ENCODE measurements around the gene DTL.
"Not testable (repeated sequence)": the region's sequence is repeated elsewhere in the genome, so short reads cannot be mapped to it uniquely, and the experiment has no call there.

DTL gene, protein sequence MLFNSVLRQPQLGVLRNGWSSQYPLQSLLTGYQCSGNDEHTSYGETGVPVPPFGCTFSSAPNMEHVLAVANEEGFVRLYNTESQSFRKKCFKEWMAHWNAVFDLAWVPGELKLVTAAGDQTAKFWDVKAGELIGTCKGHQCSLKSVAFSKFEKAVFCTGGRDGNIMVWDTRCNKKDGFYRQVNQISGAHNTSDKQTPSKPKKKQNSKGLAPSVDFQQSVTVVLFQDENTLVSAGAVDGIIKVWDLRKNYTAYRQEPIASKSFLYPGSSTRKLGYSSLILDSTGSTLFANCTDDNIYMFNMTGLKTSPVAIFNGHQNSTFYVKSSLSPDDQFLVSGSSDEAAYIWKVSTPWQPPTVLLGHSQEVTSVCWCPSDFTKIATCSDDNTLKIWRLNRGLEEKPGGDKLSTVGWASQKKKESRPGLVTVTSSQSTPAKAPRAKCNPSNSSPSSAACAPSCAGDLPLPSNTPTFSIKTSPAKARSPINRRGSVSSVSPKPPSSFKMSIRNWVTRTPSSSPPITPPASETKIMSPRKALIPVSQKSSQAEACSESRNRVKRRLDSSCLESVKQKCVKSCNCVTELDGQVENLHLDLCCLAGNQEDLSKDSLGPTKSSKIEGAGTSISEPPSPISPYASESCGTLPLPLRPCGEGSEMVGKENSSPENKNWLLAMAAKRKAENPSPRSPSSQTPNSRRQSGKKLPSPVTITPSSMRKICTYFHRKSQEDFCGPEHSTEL

DNA sequence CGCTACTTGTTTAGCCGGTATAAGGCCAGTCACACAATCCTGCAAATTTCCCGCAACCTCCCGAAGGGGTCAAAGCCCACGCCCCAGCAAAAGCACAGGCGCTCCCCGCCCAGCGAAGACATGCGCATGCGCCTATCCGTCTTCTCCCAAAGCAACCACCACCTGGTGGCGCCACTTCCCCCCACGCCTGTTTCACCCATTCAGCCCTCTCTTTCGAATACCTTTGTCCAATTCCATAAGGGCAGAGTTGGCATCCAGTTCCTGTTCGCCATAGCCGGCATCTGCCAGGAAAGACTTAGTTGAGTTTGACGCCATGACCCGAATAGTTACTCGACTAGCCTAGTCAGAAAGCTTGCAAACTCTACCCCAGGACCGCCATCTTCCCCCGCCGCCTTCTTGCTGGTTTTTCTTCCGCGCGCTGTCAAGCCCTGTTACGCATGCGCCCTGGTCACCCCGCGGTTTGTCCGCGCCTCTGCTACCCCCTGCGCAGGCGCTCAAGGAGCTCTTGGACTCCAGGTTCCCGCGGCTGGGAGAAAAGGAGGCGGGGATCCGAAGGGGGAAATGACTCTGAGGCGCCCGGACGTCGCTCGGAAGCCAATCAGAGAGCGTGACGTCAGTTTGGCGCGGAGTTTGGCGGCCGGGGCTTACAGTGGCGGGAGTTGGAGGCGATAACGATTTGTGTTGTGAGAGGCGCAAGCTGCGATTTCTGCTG is at the start of gene DTL, which contains the start of gene INTS7:
Gene DTL (plus strand): TSS at position 626 of the 712 bp plus-strand sequence. CDS start 143 bp downstream, outside the sequence.
Gene INTS7 (minus strand): TSS at position 435 of the 712 bp plus-strand sequence. CDS start 120 bp downstream, at position 315.
- peak; percentile 99 for DNase-seq (ENCODE audit: low read depth, low spot score)

DNA sequence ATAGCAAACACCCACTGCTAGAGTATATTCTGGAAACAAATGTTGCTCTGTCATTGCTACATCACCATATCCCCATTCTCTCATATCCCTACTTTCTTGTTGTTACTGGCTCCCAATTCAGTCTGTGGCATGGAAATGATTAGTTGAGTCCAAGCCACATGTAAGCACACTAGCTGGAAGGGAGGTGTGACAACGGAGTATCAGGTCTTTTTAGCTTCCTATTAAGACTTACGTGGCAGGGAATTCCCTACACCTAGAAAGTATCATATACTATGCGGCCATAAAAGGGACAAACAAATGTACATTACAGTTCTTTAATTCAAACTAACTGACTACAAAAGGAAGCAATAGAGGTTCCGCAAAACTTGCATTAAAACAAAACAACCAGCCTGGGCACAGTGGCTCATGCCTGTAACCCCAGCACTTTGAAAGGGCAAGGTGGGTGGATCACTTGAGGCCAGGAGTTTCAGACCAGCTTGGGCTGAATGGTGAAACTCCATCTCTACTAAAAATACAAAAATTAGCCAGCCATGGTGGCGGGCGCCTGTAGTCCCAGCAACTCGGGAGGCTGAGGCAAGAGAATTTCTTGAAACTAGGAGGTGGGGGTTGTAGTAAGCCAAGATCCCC is 48.8 kb upstream of the DTL start:
- no peak for DNase-seq (ENCODE audit: low read depth, low spot score)

DNA sequence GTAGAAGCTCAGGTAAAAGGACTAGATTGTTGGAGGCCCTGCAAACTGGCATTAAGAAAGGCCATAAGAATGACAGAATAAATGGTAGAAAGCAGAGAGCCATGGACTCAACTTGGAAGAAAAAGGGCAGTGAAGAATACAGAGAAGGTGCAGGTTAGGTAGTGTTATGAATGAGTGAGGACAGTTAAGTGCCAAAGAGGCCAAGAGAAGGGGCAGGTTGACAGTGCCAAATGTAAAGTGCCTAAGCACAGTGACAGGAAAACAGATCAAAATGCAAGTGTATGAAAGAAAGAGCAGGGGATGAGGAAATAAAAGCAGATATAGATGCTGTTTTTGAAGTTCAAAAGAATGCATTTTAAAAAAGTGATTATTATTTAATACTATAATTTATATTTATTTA is 43.9 kb upstream of the DTL start:
- DNase-seq (ENCODE audit: low read depth, low spot score): no peak

DNA sequence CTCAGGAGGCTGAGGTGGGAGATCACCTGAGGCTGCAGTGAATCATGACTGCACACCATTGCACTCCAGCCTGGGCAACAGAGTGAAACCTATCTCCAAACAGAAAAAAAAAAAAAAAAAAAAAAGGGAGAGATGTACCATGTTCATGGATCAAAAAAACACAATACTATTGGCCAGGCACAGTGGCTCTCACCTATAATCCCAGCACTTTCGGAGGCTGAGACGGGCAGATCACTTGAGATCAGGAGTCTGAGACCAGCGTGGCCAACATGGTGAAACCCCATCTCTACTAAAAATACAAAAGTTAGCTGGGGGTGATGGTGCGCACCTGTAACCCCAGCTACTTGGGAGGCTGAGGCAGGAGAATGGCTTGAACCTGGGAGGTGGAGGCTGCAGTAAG is 38.1 kb upstream of the DTL start:
- DNase-seq (ENCODE audit: low read depth, low spot score): not testable (repeated sequence)

DNA sequence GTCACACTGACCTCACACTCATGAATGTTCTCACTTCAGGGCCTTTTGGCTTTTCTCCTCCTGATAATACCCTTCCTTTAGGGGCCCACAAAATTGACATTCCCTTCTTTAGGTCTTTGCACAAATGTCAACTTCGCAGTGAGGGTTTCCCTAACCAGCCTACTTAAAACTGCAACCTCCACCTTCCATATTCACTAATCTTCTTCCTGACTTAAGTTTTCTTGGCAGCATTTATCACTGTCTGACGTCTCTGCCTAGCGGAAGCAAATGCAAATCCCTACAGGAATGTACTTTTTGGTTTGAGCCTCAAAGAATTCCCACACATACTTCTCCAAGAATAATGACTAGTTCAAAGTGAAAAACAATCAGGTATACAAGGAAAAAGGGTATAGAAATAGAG is 33.0 kb upstream of the DTL start:
- no peak for DNase-seq (ENCODE audit: low read depth, low spot score)

DNA sequence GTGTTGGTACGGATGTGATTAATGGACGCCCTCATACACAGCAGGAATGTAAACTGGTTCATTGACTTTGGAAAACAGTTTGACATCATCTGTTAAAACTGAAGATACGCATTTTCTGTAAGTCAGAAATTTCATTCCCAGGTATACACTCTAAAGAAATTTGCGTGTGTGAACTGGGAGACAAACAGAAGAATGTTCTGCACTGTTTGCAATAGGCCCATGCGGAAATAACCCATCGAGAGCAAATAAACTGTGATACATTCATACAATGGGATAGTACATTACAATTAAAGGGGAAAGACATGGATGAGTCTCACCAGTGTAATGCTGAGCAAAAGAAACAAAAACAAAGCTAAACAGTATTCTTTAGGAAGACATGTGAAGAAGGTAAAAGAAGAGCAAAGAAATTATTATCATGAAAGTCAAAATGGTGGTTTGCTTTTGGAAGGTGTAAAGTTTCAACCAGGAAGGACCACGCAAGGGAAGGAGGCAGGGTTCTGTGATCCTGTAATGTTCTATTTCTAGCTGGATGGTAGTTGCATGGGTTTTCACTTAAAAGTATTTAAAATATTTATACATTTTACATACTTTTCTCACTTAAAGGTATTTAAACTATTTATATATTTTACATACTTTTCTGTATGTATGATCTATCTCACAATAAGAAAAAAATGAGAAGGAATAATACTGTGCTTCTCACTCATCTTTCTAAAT is 30.5 kb upstream of the DTL start:
- no peak for DNase-seq (ENCODE audit: low read depth, low spot score)

DNA sequence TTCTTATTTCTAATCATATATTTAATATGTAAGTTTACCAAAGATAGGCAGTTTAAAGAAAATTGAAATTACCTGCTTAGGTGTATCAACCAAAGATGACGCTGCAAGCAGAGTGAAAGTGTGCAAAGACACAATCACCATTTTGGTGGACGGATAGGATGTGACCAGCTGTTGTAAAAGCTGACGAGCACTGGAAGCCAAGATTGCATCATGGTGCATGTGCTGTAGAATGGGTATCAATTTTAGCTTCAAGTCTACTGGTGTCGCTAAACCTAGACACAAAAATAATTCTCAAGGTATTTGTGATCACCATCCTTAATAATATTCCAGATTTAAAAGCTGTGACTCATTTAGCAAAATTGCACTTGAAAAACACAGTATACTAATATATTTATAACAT is 28.4 kb upstream of the DTL start:
- no peak for DNase-seq (ENCODE audit: low read depth, low spot score)

DNA sequence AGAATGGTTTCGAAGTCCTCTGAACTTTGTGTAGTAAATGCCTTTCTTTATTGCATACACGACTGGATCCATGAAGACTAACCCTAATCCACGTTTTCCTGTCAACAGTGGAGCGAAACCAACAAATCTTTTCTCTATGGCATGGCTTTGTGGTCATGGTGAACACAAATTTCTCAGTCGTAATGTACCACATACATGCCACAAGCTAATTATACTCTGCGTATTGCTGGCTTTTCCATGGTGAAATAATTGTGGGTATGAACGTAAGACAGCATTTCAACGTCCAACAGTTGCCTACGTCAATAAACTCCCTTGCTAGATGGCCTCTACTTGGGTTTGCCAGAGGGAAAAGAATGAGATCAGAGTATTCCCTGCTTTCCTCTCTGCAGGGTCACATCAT is 27.7 kb upstream of the DTL start:
- DNase-seq (ENCODE audit: low read depth, low spot score): no peak

DNA sequence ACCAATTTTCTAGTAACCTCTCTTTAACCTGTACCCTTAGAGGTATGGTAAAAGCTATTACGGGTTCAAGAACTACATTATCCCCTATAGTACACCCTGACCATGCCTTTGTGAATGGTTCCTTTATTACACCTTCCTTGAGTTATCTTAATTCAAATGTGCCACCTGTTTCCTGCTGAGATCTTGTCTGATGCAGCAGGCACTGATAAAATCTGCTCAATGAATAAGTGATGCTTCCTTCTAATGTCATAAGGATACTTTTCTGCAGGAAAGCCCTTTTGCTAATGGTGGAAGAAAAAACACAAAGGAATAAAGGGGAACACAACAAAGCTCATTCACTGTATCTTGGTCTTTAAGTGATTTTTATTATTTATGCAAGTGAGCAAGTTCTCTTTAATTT is 26.0 kb upstream of the DTL start:
- DNase-seq (ENCODE audit: low read depth, low spot score): no peak

DNA sequence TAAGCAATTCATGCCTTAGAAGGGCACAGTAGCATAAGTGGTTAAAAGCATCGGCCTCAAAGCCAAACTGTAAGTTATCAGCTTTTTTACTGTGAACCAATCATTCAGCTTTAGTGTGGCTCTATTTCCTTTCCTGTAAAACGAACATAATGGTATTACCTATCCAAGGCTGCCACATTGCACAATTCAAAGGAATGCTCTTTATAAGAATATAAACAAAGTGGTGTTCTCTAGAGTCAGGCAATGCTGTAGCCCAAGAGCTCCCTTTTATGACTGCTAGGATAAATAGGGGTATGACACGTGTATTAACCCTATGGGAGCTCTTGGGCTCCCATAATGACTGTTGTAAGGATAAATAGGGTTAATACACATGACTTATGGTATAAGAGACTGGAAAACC is 25.5 kb upstream of the DTL start:
- no peak for DNase-seq (ENCODE audit: low read depth, low spot score)

DNA sequence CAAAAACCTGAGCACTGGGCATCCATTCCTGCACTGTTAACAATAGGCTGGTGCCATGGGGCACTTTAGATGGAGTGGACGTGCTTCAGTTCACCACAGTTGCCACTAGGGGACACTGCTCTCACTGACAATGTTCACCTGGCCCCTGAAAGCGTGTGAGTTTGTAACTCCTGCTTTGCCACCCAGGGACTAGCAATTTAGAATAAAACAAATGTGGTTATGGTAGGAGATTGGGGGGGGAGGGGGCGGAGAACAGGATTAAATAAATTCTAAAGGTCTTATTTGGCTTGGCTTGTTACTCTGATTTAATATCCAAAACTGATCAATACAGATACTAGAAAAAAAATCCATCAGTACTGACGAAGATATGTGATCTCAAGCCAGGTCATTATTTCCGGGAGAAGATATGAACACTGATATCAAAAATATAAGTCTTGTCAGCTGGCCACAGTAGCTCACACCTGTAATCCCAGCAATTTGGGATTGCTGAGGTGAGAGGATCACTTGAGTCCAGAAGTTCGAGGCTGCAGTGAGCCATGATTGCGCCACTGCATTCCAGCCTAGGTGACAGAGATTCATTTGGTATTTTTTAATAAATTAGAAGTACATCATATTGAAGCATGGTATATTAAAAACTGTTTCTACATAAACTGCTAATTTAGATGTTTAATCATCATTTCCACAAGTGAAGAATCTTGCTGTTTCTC is 23.4 kb upstream of the DTL start:
- peak; percentile 68 for DNase-seq (ENCODE audit: low read depth, low spot score)

DNA sequence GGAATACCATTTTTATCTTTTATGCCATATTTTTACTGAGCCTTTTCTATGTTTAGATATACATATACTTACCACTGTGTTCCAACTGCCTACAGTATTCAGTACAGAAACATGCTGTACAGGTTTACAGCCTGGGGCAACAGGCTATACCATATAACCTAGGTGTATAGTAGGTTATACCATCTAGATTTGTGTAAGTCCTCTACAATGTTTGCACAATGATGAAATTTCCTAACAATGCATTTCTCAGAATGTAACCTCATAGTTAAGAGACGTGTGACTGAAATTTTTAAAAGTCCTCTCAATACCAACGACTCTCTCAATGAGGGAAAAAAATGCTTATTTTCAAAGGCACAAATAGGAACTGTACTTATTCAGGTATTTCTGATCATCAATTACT is 21.9 kb upstream of the DTL start:
- DNase-seq (ENCODE audit: low read depth, low spot score): no peak

DNA sequence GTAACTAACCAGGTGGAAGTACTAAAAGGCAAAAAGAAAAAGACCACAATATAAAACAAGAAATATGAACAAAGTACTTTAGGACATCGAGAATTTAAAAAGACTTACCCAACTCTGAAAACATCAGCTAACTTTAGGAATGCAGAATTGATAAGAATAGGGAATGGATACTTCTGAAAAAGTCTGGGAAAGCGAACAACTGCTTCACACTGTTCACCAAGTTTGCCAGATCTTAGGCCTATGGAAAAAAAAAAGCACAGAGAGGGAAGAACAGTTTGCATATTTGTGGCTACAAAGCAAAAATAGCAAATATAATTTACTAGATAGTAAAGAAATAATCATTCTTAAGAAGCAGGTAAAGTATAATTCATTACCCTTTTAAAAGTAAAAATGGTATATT is 14.6 kb upstream of the DTL start:
- no peak for DNase-seq (ENCODE audit: low read depth, low spot score)

DNA sequence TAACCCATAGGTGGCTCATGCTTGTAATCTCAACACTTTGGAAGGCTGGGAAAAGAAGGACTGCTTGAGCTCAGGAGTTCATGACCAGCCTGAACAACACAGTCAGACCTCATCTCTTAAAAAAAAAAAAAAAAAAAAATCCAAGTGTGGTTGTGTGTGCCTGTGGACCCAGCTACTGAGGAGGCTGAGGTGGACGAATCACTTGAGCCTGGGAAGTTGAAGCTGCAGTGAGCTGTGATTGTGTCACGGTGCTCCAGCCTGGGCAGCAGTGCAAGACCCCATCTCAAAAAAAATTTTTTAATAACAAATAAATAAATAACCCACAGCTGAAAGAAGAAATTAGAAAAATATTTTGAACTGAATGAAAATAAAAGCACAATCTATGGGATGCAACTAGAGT is 14.0 kb upstream of the DTL start:
- DNase-seq (ENCODE audit: low read depth, low spot score): no peak

DNA sequence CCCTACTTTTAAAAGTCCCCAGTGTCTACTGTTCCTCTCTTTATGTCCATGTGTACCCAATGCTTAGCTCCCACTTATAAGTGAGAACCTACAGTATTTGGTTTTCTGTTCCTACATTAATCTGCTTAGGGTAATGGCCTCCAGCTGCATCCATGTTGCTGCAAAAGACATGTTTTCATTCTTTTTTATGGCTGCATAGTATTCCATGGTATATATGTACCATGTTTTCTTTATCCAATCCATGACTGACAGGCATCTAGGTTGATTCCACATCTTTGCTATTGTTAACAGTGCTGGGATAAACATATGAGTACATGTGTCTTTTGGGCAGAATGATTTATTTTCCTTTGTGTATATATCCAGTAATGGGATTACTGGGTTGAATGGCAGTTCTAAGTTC is 12.6 kb upstream of the DTL start:
- not testable (repeated sequence) for DNase-seq (ENCODE audit: low read depth, low spot score)

DNA sequence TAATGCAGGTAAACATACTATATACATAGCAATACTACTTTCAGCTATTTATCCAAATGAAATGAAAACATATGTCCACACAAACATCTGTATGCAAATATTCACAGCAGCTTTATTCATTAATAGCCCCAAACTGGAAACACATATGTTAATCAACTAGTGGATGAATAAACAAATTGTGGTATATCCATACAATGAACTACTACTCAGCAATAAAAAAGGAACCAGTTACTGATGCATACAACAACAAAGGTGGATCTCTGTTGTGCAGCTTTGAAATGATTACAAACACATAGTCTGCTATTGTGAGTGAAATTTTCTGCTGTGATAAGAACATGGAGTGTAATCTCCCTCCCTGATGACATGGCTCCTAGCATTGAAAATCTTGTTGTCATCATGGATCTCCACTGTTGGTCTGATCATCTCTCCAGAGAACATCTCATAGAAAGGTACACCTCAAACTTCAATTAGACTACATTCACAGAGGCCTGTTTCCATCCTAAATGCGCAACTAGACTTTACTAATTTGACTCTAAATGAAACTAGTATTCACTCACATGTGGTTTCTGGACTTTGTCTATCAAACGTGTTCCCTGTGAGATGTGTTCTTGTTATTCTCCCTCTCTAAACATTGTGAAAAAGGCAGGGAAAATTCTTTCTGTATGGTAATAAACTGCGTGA is 10.9 kb upstream of the DTL start:
- no peak for DNase-seq (ENCODE audit: low read depth, low spot score)

DNA sequence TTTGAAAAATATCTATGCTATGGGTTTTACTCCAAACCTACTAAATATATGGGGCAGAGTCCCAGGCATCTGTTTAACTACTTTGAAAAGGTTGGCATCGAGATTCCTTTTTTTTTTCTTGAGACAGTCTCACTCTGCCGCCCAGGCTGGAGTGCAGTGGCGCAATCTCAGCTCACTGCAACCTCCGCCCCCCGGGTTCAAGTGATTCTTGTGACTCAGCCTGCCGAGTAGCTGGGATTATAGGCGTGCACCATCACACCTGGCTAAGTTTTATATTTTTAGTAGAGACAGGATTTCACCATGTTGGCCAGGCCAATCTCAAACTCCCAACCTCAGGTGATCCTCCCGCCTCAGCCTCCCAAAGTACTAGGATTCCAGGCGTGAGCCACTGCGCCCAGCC is 7.8 kb upstream of the DTL start:
- DNase-seq (ENCODE audit: low read depth, low spot score): not testable (repeated sequence)

DNA sequence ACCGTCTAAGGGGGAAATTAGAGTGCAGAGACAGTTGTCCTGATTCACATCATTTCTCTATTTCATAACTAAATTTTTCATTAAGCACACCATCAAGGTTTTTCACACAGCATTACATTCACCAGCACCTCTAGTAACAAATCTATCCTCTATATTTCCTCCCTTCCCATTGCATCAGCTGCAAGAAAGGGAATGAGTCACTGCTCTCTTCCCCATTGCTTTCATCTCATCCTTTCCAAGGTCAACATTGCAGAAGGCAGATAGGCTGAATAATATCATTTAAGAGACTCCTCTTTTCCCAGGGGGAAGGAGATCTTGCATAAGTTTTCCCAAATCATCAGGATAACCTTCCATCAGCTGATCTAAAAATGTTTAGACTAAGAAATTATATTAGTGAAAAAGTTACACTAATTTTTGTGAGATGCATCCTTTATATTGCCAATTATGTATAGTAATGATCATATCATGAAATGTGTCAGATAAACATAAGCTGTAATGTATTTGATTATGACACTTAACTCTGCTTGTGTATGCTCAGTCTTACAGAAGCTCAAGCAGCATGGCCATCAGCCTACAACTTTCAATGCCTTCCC is 4.5 kb upstream of the DTL start:
- DNase-seq (ENCODE audit: low read depth, low spot score): no peak

DNA sequence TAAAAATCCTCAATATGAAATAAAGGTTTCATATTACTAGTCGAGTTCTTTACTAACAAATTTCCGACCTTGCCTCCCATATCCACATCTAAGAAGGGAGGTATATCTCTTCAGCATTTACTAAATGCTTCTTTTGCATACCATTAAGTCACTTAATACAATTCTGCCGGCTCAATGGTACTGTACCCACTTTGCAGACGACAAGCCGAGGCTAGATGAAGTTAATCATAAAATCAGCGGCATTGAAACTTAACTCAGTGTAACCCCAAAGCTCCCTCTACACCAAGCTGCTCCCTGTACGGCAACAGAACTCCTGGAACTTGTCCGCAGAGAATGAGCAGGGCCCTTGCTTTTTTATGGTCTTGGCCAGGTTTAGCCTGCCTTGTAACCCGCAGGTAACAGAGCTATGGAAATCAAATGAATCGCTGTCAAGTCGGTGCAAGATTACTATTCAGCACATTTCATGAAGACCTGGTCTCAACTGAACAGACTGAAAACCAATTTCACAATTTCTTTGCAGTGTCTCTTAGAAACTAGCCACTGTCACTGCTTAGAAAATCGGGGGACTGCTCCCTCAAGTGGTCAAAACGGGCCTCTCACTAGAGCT is 929 bp upstream of the DTL start:
- DNase-seq (ENCODE audit: low read depth, low spot score): no peak

Data from ELF-1 (cell line).